Muscle of leg (tissue), 11 donors: ENCODE measurements around the gene HELZ. TPM values are rescaled to one million over a fixed set of nuclear protein-coding genes. Genes with fewer than 3 reads are reported as not detected.
"Not testable (repeated sequence)": the region's sequence is repeated elsewhere in the genome, so short reads cannot be mapped to it uniquely, and the experiment has no call there.

ENCODE experiments used
- DNase-seq: peaks from one replicate; pipeline ENCODE4 v3.0.0; 2013
- H3K27ac ChIP-seq: one replicate; pipeline ENCODE4 v1.5.1; 2013; ENCODE audit warnings: mild to moderate bottlenecking, low read length, control low read depth
- H3K27me3 ChIP-seq: one replicate; pipeline ENCODE4 v1.6.1; 2013; ENCODE audit warnings: low read length; ENCODE audit not compliant: control insufficient read depth, insufficient read depth
- H3K36me3 ChIP-seq: one replicate; pipeline ENCODE4 v1.6.1; 2013; ENCODE audit warnings: low read length; ENCODE audit not compliant: control insufficient read depth, insufficient read depth
- H3K4me1 ChIP-seq: one replicate; pipeline ENCODE4 v1.6.1; 2013; ENCODE audit warnings: low read length; ENCODE audit not compliant: control insufficient read depth, insufficient read depth
- H3K4me3 ChIP-seq: one replicate; pipeline ENCODE4 v1.5.1; 2013; ENCODE audit warnings: low read length, control low read depth
- H3K9me3 ChIP-seq: replicated peaks from 2 replicates; pipeline ENCODE4 v1.6.1; 2013; ENCODE audit warnings: low read depth, low read length; ENCODE audit not compliant: control insufficient read depth
- WGBS: methylation state at CpG from one replicate; pipeline ENCODE4 v1.1.5; 2013; ENCODE audit warnings: missing lambda C conversion rate; ENCODE audit not compliant: insufficient coverage; 5-methylcytosine and 5-hydroxymethylcytosine counted together
- polyA plus RNA-seq, 8 donors: library from polyadenylated mRNA; unstranded; fragments of 120-200 nt; gene quantifications; one replicate each; pipeline versions ENCODE4 v1.2.1 to v1.2.3, GENCODE V29; 2013; ENCODE audit warnings: inconsistent platforms in 1 of 8, low replicate concordance in 1 of 8; ENCODE audit not compliant: insufficient read length in 8 of 8, insufficient read depth in 1 of 8
- total RNA-seq: library from RNA; stranded (reverse); fragments of 120-200 nt; gene quantifications from one replicate; pipeline ENCODE4 v1.2.4, GENCODE V29; 2013

Gene HELZ
- total and polyA plus RNA-seq, 9 donors, result 12.6 to 41.5 (median 20.0) TPM

- H3K36me3 ChIP-seq, result peaks cover 30% of the 10 kb centered on the region
- H3K4me3 ChIP-seq, result no peak overlapping the region
- no peaks in the 10 kb centered on the region for H3K9me3 ChIP-seq
- no peaks in the 10 kb centered on the region for H3K27me3 ChIP-seq
- no peak for DNase-seq
- no CpG with 5 or more reads among the region's 2 CpGs for WGBS
- no peaks in the 10 kb centered on the region for H3K4me1 ChIP-seq
- no peak overlapping the region for H3K27ac ChIP-seq
Measured at GRCh38 chr17:67152824-67153223, 92.2 kb downstream of the HELZ start.

- Histone ChIP-seq H3K9me3 (no peaks in the 10 kb centered on the region), H3K27me3 (no peaks in the 10 kb centered on the region), H3K27ac (no peak overlapping the region), H3K4me1 (no peaks in the 10 kb centered on the region), H3K36me3 (peaks cover 35% of the 10 kb centered on the region), H3K4me3 (no peak overlapping the region)
- no peak for DNase-seq
- 100% methylated on average over 1 of the region's 2 CpGs for WGBS
Measured at GRCh38 chr17:67151717-67152116, 93.3 kb downstream of the HELZ start.

DNA sequence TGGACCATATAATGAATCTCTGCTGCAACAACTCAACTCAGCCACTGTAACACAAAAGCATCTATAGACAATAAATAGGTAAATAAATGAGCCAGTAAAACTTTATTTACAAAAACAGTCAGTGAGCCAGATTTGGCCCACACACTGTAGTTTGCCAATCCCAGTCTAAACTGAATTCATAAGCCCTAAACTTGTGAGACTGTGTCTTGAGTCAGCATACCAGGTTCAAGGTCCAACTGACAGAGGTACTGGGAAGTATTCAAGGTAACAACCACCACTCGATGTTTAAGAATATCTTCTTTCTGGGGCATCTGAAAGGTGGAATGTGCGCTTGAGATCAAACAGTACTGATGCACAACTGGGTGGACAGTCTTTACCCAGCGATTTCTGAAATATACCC lies 94.2 kb downstream of the HELZ start:
- H3K9me3 ChIP-seq, result no peaks in the 10 kb centered on the region
- H3K36me3 ChIP-seq, result peaks cover 35% of the 10 kb centered on the region
- no peaks in the 10 kb centered on the region for H3K27me3 ChIP-seq
- H3K27ac ChIP-seq, result no peak overlapping the region
- WGBS, result 88% methylated on average over 1 of the region's 3 CpGs
- DNase-seq, result no peak
- H3K4me3 ChIP-seq, result no peak overlapping the region
- no peaks in the 10 kb centered on the region for H3K4me1 ChIP-seq

- H3K36me3 ChIP-seq, result peaks cover 40% of the 10 kb centered on the region
- H3K4me1 ChIP-seq, result no peaks in the 10 kb centered on the region
- no peaks in the 10 kb centered on the region for H3K27me3 ChIP-seq
- DNase-seq, result no peak
- H3K27ac ChIP-seq, result no peak overlapping the region
- no peaks in the 10 kb centered on the region for H3K9me3 ChIP-seq
- no CpG with 5 or more reads among the region's 6 CpGs for WGBS
- no peak overlapping the region for H3K4me3 ChIP-seq
Measured at GRCh38 chr17:67148352-67148751, 96.6 kb downstream of the HELZ start.

GRCh38 chr17:67145183-67145805 lies 99.7 kb downstream of the HELZ start:
- Histone ChIP-seq H3K9me3 (peaks cover 2% of the 10 kb centered on the region), H3K27me3 (no peaks in the 10 kb centered on the region), H3K27ac (no peak overlapping the region), H3K36me3 (peaks cover 28% of the 10 kb centered on the region), H3K4me3 (no peak overlapping the region), H3K4me1 (no peaks in the 10 kb centered on the region)
- WGBS, result no CpG with 5 or more reads among the region's 4 CpGs
- DNase-seq, result no peak

DNA sequence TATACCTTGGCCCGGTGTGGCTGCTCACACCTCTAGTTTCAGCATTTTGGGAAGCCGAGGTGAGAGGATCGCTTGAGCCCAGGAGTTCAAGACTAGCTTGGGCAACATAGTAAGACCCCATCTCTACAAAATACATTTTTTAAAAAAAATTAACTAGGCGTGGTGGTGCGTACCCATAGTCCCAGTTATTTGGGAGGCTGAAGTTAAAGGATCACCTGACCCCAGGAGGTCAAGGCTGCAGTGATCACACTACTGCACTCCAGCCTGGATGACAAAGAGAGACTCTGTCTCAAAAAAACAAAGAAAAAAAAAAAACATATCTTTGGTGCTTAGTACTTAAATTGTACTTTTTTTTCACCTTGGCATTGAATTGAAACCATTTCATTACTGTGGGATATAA lies 101.7 kb downstream of the HELZ start:
- Histone ChIP-seq H3K4me3 (no peak overlapping the region), H3K27me3 (no peaks in the 10 kb centered on the region), H3K27ac (no peak overlapping the region), H3K4me1 (no peaks in the 10 kb centered on the region), H3K9me3 (peaks cover 2% of the 10 kb centered on the region), H3K36me3 (peaks cover 29% of the 10 kb centered on the region)
- DNase-seq, result no peak
- 100% methylated on average over 1 of the region's 5 CpGs for WGBS

DNA sequence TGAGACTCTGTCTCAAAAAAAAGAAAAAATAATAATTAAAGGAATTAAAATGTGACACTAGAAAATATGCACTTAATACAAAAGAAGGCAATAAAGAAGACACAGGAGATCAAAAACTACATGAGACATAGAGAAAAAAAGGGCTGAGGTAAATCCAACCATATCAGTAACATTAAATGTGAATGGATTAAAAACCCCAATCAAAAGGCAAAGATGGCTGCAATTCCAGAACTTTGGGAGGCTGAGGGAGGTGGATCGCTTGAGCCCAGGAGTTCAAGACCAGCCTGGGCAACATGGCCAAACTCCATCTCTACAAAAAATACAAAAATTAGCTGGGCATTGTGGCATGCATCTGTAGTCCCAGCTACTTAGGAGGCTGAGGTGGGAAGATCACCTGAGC lies 103.0 kb downstream of the HELZ start:
- DNase-seq, H3K4me1 ChIP-seq, H3K4me3 ChIP-seq, H3K9me3 ChIP-seq, H3K27me3 ChIP-seq, H3K27ac ChIP-seq: not testable (repeated sequence)
- no CpG with 5 or more reads among the region's 1 CpG for WGBS
- peaks cover 19% of the 10 kb centered on the region for H3K36me3 ChIP-seq

DNA sequence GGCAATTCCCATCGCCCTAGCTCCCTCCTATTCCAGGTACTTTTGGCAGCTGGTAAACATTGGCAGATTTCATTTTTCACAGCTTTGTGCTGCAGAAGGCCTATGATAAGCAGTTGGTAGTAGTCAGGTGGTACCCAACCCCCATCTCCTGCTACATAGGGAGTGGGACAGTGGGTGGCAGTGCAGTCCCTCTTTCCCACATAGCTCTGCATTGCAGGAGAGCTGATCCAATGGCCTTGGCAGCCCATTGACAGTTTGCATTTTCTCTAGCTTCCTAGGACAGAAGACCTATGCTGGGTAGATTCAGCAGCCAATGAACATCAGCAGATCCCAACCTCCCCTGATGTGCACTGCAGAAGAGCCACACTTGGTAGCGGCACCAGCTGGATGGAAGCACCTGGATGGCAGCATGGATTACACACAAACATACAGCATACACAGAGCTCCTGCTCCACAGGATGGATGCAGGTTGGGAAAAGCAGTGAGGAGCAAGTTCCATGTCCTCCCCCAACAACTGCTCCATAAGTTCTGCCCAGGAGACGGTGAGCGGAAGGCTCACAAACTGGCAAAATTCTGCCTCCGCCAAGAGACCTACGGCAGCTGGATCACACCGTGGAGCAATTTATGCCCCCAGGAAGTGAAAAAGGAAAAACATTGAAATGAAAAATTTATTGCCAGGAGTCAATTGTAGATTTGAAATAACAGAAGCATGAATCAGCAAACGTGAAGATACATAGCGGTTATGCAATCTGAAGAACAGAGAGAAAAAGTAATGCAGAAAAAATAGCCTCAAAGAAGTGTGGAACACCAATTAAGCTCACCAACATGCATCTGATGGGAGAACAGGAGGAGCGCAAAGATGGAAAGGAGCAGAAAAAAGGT lies 105.0 kb downstream of the HELZ start:
- H3K27me3 ChIP-seq, result no peaks in the 10 kb centered on the region
- H3K36me3 ChIP-seq, result peaks cover 17% of the 10 kb centered on the region
- H3K27ac ChIP-seq, result no peak overlapping the region
- H3K4me3 ChIP-seq, result no peak overlapping the region
- 94% methylated on average over 5 of the region's 10 CpGs for WGBS
- no peak for DNase-seq
- H3K9me3 ChIP-seq, result peaks cover 2% of the 10 kb centered on the region
- H3K4me1 ChIP-seq, result no peaks in the 10 kb centered on the region

DNA sequence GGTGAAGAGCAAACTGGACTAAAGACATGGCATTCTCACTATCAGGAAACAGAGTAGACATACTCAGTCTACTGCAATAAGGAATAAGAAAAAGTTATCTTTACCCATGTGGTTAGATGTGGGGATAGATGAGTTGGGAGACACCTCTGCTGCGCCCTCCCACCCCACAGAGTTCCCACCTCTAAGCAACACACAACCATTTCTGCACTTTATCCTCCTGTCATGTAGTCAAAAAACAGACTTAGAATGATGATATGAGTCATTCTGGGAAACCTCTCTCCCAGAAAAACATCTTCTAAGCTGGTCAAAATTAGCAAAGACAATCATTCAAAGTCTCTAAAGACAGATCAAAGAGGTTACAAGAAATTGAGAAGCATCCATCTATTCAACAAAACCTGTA lies 105.7 kb downstream of the HELZ start:
- no peaks in the 10 kb centered on the region for H3K27me3 ChIP-seq
- WGBS, result no CpG with 5 or more reads among the region's 1 CpG
- DNase-seq, result no peak
- peaks cover 2% of the 10 kb centered on the region for H3K9me3 ChIP-seq
- no peak overlapping the region for H3K4me3 ChIP-seq
- peaks cover 15% of the 10 kb centered on the region for H3K36me3 ChIP-seq
- no peak overlapping the region for H3K27ac ChIP-seq
- no peaks in the 10 kb centered on the region for H3K4me1 ChIP-seq

DNA sequence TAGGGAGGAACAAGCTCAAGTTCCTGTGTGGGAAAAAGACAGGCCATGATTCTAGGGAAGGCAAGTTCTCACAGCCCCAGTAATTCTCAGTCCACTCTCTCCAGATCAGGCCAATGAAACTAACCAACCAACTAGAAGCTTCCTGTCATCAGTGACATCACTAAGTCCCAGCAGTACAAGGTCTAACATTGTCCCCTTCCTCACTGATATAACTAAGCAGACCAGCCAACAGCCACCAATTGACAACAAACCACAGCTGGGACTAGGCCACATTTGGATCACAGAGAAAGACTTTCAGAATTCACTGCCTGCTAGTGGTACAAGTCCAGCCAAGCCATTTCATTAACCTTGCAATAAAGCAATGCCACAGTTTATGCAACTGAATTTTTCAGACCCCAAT lies 106.6 kb downstream of the HELZ start:
- Histone ChIP-seq H3K27me3 (no peaks in the 10 kb centered on the region), H3K27ac (no peak overlapping the region), H3K4me3 (no peak overlapping the region), H3K36me3 (peaks cover 18% of the 10 kb centered on the region), H3K4me1 (no peaks in the 10 kb centered on the region), H3K9me3 (peaks cover 2% of the 10 kb centered on the region)
- no peak for DNase-seq
